ENCODE measurements around the gene PCSK2. TPM values are rescaled to one million over a fixed set of nuclear protein-coding genes. Genes with fewer than 3 reads are reported as not detected.

Gene PCSK2
- total RNA-seq, 1 donor from 2014 or later, result not detected

DNA sequence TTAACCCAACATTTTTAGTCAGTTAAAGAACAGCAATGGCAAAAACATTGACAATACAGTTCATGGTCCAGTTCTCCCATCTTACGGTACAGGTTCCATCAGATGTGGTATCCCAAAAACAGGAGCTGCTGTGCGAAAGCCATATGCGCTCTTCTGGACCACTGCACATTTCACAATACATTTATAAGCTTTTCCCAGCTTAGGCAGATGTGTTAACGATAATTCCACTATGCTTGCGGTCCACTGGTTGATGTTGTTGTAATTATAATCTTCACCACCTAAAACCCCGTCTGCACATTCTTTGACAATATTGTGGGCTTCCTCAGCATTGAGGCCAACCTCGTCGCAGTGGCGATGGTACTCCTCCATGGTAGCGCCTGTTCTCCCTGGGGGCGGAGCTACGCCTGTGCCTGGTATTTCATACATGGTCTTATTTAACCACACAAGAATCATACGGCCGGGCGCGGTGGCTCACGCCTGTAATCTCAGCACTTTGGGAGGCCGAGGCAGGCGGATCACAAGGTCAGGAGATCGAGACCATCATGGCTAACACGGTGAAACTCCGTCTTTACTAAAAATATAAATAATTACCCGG is 252.3 kb downstream of the PCSK2 start:
- intact Hi-C loops (cut with micrococcal nuclease), result no loop called here

GRCh38 chr20:17480696-17481095 is 253.9 kb downstream of the PCSK2 start:
- intact Hi-C loops (cut with micrococcal nuclease), result no loop called here

- intact Hi-C loops (cut with micrococcal nuclease), result no loop called here
Measured at GRCh38 chr20:17481661-17482060, 254.8 kb downstream of the PCSK2 start.

GRCh38 chr20:17482536-17482935 is 255.7 kb downstream of the PCSK2 start:
- intact Hi-C loops (cut with micrococcal nuclease), result no loop called here

GRCh38 chr20:17485017-17485416 is 258.2 kb downstream of the PCSK2 start:
- intact Hi-C loops (cut with micrococcal nuclease), result no loop called here

DNA sequence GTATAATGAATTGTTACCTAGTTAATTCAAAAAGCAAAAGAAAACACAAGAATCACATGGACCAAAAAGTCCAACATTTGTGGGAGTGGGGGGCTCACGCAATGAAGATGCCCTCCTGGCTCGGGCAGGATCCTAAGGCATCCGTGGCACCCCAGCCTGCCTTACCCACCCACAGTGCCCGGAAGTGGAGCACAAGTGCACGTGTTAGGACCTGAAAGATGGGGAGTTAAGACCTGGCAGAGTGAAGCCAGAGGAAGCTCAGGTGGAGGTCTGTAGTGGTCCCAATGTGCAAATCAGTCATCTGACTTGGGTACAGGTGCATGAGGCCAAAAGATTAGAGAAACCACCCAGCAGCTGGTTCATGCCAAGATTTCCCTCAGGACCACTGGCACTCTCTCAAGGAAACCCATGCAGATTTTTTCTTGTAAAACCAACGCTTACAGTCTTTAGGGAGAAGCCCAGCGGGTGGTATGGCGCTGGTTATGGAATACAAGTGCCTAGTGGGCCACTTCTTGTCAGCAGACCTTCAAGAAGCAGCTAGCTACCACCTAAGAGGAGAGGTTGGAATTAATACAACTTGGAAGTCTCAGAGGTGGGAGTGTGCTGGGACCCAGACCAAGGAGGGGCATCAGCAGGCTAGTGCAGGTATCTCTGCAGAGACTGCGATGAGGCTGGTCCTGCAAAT is 262.2 kb downstream of the PCSK2 start:
- intact Hi-C loops (cut with micrococcal nuclease), result no loop called here

DNA sequence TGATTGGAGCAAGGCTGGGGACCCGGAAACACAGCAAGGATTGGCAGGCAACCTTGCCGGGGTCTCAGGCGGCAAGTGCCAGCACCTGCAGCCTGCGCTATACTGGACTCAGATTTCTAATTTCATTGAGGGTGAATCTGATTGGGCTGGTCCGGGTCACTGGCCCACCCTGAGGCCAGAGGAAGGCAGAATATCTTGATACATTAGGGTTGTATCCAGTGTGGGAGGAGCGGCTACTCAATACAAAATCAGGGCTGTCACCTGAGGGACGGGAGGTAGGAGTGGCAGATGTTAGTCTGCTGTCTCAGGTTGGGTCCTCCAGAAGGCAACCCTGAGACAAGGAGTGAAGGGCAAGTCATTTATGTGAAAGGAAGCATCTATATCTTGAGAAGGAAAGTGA is 263.7 kb downstream of the PCSK2 start:
- intact Hi-C loops (cut with micrococcal nuclease), result no loop called here

DNA sequence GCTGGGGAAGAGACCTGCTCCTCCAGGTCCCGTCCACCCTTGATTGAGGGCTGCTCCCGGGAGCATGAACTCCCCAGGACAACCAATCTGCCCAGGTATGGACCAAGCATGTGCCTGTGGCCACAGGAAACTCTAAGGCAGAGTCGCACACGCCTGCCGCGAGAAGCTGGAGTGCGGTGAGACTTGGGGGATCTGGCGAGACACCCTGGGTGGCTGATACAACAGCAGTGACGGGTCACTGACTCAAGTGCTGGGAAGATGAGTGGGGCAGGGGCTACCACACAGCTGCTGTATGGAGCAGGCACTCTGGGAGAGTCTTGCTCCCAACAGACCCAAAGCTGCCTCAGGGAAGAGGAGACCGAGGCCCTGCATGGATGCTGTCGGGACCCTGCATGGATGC is 264.2 kb downstream of the PCSK2 start:
- intact Hi-C loops (cut with micrococcal nuclease), result no loop called here

DNA sequence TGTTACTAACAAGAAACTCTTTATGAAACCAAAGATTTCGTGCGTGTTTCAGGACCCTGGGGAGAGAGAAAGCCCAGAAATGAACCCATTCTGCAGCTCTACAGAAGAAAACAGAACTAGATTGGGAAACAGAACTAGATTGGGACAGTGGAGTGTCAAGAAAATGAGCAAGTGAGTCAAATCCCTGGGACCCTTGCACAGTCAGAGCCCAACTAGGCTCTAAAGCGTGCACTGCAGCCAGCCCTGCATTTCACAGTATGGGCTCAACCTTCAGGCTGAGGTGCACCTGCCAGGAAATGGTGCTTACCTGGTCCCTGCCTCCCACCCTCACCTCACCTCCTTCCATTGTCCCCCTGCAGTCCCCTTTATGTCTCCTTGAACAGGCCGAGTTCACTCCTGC is 264.6 kb downstream of the PCSK2 start:
- intact Hi-C loops (cut with micrococcal nuclease), result no loop called here

DNA sequence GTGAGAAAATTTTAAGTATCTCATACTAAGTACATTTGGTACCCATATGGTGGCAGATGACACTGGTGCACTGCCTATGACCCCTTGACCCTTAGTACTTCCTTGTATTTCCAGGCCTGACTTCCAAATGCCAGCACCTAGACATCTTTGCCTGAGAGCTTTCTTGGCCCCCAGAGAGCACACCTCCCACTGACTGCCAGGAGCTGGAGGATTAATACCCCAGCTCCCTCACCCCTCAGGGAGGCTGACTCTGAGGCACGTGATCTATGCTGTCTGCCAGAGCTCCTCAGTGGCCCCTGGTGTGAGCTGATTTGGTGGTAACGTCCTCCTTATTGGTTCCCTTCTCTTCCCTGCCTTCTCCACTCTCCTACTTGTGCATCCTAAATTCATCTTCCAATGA is 266.3 kb downstream of the PCSK2 start:
- intact Hi-C loops (cut with micrococcal nuclease), result no loop called here

DNA sequence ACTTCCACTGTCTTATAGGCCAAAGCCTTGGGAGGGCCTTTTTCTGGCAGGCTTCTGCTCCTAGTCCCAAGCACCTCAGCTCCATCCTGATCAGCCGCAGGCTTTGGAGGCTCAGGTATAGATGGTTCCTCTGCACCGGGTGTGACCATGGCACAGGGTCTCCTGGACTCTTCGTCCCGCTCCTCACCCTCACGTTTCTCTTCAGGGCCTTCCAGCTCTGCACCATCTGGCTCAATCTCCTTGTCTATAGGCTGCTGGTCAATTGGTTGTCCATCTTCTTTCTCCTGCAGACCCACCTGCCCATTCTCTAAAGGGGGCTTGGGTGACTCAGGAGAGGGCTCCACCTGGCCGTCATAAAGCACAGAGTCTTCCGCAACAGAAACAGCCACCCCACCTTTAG is 267.4 kb downstream of the PCSK2 start:
- intact Hi-C loops (cut with micrococcal nuclease), result no loop called here

DNA sequence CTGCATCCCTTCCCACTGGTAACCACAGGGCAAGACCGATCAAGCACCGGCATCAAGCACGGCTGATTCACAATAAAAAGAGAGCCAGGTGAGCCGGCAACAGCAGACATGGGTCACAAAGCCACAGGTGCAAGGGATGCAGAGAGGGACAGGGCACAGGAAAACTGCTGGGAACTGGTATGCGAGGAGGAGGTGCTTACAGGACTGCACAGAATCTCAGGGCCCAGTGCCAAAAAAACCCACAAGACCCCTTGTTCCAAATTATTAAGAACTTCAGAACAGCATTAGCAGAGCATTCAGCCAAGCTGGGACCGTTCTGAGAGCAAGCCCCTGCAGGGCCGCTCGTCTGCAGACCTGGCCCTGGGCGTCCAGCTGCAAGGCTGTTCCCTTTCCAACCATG is 269.0 kb downstream of the PCSK2 start:
- intact Hi-C loops (cut with micrococcal nuclease), result no loop called here

GRCh38 chr20:17497821-17498580 is 271.2 kb downstream of the PCSK2 start:
- intact Hi-C loops (cut with micrococcal nuclease), result no loop called here

- intact Hi-C loops (cut with micrococcal nuclease), result no loop called here
Measured at GRCh38 chr20:17498641-17499040, 271.8 kb downstream of the PCSK2 start.

GRCh38 chr20:17499041-17499440 is 272.2 kb downstream of the PCSK2 start:
- intact Hi-C loops (cut with micrococcal nuclease), result no loop called here

GRCh38 chr20:17500271-17500670 is 273.4 kb downstream of the PCSK2 start:
- intact Hi-C loops (cut with micrococcal nuclease), result no loop called here

DNA sequence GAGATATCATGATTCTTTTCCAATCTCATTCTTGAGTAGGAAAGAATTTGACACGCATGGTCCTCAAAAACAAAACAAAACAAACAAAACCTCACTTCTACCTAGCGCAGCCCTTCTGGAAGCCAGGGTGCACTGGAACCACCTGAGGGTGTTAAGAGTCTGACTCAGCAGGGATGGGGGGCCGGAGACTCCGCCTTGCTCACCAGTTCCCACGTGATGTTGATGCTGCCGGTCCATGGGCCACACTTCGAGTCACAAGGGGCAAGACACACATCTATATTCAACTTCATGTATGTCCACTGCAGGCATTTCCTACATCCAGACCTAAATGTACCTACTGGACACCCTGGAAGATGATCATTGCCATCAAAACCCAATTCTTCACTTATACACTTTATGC is 274.0 kb downstream of the PCSK2 start:
- intact Hi-C loops (cut with micrococcal nuclease), result no loop called here

GRCh38 chr20:17501701-17502100 is 274.9 kb downstream of the PCSK2 start:
- intact Hi-C loops (cut with micrococcal nuclease), result no loop called here

DNA sequence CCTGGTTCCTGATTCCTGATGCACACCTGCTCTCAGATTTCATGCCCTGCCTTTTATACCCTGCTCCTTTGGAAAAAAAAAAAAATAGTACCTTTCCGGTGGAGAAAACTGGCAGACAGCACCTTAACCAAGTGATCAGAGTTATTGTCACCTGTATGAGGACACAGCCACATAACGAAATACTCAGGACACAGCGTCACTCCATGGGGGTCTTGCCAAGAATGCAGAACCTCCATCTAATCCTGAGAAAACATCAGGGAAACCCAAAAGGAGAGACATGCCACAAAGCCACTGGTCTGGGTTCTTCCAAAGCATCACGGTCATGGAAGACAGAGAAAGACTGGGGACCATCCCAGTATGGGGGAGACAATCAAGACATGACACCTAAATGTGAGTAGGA is 275.3 kb downstream of the PCSK2 start:
- intact Hi-C loops (cut with micrococcal nuclease), result no loop called here

DNA sequence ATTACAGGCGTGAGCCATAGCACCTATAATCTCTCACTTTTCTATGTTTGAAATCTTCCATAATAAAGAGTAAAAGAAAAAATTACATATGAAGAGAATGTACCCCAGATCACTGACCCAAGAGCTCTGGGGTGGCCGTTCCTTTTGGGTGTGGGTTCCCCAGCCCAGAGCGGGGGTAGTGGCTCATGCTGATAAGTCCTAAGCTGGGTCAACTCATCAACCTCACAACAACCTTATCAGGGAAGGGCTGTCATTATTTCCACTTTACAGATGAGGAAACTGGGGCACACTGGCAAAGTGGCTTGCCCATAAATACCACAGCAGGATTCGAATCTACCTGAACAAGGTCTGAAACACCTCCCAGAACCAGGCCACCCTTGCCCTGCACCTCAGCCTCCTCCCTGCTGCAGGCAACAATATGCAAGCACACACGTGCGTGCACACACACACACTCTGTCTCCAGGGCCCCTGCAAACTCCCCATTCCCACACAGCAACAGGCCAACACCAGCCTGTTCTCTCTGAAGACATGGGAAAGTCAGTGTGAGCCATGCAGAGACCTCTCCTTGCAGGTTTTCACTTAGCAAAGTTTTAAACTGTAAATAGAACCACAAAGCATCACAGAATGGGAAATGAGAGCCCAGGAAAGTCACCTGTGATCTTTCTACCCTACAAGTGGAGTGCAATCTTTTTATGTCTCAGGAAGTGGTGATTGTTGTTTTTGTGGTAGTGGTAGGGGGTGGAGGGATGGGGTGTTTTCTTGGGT is 276.6 kb downstream of the PCSK2 start:
- intact Hi-C loops (cut with micrococcal nuclease), result loop anchor here (2.0 kb wide), 2 partner anchors 633 to 963 kb away; partner anchors contain the start of genes DZANK1, KAT14, PET117 and POLR3F

GRCh38 chr20:17504066-17504897 is 277.4 kb downstream of the PCSK2 start:
- intact Hi-C loops (cut with micrococcal nuclease), result loop anchor here (2.0 kb wide), 2 partner anchors 633 to 963 kb away; partner anchors contain the start of genes DZANK1, KAT14, PET117 and POLR3F
